Activated CD4-positive, alpha-beta T cell treated with anti-CD3 and anti-CD28 coated beads, Interleukin-2, amount 10 ng/mL, durations not matched to agents 7 days and 5 days (primary cell): ENCODE measurements around the gene FLYWCH1. TPM values are rescaled to one million over a fixed set of nuclear protein-coding genes. Genes with fewer than 3 reads are reported as not detected.

Experiments used
- CTCF ChIA-PET: fragments of 350-600 bp; sonication (Branson Sonifier 250); formaldehyde crosslinking; loops from one replicate; lab custom pipeline; 2021; ENCODE audit warnings: antibody characterized with exemption; lab: Charles Lee
- POLR2A ChIA-PET: fragments of 350-600 bp; sonication (Branson Sonifier 250); formaldehyde crosslinking; loops from one replicate; lab custom pipeline; 2021; ENCODE audit warnings: antibody characterized with exemption; lab: Charles Lee
- DNase-seq: peaks from one replicate; pipeline ENCODE4 v3.0.0-alpha.2; 2020
- H3K27ac Mint-ChIP-seq: one replicate; pipeline ENCODE4 v1.8.0; 2021; ENCODE audit warnings: mild to moderate bottlenecking, moderate library complexity, mixed read lengths
- H3K27me3 Mint-ChIP-seq: one replicate; pipeline ENCODE4 v1.8.0; 2021; ENCODE audit warnings: mixed read lengths
- H3K36me3 Mint-ChIP-seq: one replicate; pipeline ENCODE4 v1.8.0; 2021; ENCODE audit warnings: low read depth, mixed read lengths
- H3K4me1 Mint-ChIP-seq: one replicate; pipeline ENCODE4 v1.8.0; 2021; ENCODE audit warnings: mixed read lengths
- H3K4me3 Mint-ChIP-seq: one replicate; pipeline ENCODE4 v1.8.0; 2021; ENCODE audit warnings: mild to moderate bottlenecking, moderate library complexity, mixed read lengths
- H3K9me3 Mint-ChIP-seq: one replicate; pipeline ENCODE4 v1.8.0; 2021; ENCODE audit warnings: mixed read lengths
- total RNA-seq, 2 experiments: library from RNA; stranded (reverse); gene quantifications; one replicate each; pipeline ENCODE4 v1.2.3, GENCODE V29; 2021

The FLYWCH1 gene
- total RNA-seq, 2 experiments from 2014 or later, result 46.8 to 52.7 TPM

- Mint-ChIP-seq H3K4me3 (no peak overlapping the region), H3K27ac (no peak overlapping the region), H3K9me3 (no peaks in the 10 kb centered on the region), H3K27me3 (no peaks in the 10 kb centered on the region), H3K4me1 (peaks cover 8% of the 10 kb centered on the region), H3K36me3 (no peaks in the 10 kb centered on the region)
- ChIA-PET POLR2A (no interaction called here), CTCF (interaction anchor here (1.0 to 1.8 kb wide), 3 partner anchors 12 to 16 kb away, joined by 3 to 4 read pairs (median 3); no protein-coding TSS in a partner anchor)
- DNase-seq, result no peak
Observed at GRCh38 chr16:2987833-2988232, 76.1 kb downstream of the FLYWCH1 start.

GRCh38 chr16:2988590-2989099 lies 76.9 kb downstream of the FLYWCH1 start:
- Mint-ChIP-seq H3K27me3 (no peaks in the 10 kb centered on the region), H3K9me3 (no peaks in the 10 kb centered on the region), H3K36me3 (no peaks in the 10 kb centered on the region), H3K4me1 (peaks cover 6% of the 10 kb centered on the region), H3K27ac (no peak overlapping the region), H3K4me3 (no peak overlapping the region)
- ChIA-PET POLR2A (no interaction called here), CTCF (interaction anchor here (0.9 to 1.8 kb wide), 2 partner anchors 13 to 23 kb away, joined by 3 to 4 read pairs; no protein-coding TSS in a partner anchor)
- no peak for DNase-seq

- Mint-ChIP-seq H3K4me3 (no peak overlapping the region), H3K27me3 (no peaks in the 10 kb centered on the region), H3K36me3 (no peaks in the 10 kb centered on the region), H3K27ac (no peak overlapping the region), H3K4me1 (no peaks in the 10 kb centered on the region), H3K9me3 (no peaks in the 10 kb centered on the region)
- no peak for DNase-seq
- ChIA-PET CTCF (interaction anchor here (1.4 to 2.8 kb wide), 2 partner anchors 10 to 13 kb away, joined by 3 to 8 read pairs; no protein-coding TSS in a partner anchor), POLR2A (no interaction called here)
Observed at GRCh38 chr16:2990891-2991290, 79.2 kb downstream of the FLYWCH1 start.

- no peaks in the 10 kb centered on the region for H3K9me3 Mint-ChIP-seq
- no peaks in the 10 kb centered on the region for H3K4me1 Mint-ChIP-seq
- CTCF ChIA-PET, result interaction anchor here (0.9 to 2.8 kb wide), 2 partner anchors 12 to 67 kb away, joined by 3 to 8 read pairs; no protein-coding TSS in a partner anchor
- H3K27ac Mint-ChIP-seq, result no peak overlapping the region
- no peak overlapping the region for H3K4me3 Mint-ChIP-seq
- no peak for DNase-seq
- no peaks in the 10 kb centered on the region for H3K27me3 Mint-ChIP-seq
- POLR2A ChIA-PET, result no interaction called here
- no peaks in the 10 kb centered on the region for H3K36me3 Mint-ChIP-seq
Observed at GRCh38 chr16:2991566-2992261, 80.0 kb downstream of the FLYWCH1 start.

DNA sequence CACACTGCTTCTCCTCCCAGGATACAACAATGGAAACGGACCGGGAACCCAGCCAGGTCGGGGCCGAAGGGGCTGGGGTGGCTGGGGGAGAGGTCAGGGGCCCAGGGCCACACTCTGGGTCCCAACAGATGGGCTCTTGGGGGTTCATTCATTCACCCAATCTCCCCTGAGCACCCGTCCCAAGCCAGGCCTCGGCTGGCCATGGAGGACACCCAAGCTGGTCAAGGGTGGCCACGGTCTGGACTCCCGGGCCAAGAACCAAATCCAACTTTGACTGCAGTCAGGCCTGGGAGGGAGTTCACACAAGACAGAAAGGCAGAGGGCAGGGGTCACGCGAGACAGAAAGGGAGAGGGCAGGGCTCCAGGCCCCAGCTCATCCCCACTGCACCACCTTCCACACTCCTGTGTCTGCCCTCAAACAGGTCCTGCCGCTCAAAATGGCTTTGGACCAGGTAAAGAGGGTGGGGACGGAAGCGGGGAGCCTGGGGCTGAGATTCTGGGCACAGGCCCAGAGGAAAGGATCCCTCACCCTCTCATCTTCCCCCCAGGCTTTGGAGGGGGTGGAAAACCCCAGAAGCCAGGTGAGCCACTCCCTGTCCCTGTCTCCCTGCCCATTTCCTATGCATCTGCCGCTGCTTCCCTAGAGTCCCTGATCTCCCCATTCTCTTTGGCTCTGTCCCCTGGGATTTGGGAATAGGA lies 80.8 kb downstream of the FLYWCH1 start:
- Mint-ChIP-seq H3K27ac (no peak overlapping the region), H3K27me3 (no peaks in the 10 kb centered on the region), H3K4me3 (no peak overlapping the region), H3K4me1 (no peaks in the 10 kb centered on the region), H3K9me3 (no peaks in the 10 kb centered on the region), H3K36me3 (no peaks in the 10 kb centered on the region)
- no peak for DNase-seq
- ChIA-PET CTCF (interaction anchor here (0.9 kb wide), 1 partner anchor 66 kb away, joined by 3 read pairs; no protein-coding TSS in a partner anchor), POLR2A (no interaction called here)

DNA sequence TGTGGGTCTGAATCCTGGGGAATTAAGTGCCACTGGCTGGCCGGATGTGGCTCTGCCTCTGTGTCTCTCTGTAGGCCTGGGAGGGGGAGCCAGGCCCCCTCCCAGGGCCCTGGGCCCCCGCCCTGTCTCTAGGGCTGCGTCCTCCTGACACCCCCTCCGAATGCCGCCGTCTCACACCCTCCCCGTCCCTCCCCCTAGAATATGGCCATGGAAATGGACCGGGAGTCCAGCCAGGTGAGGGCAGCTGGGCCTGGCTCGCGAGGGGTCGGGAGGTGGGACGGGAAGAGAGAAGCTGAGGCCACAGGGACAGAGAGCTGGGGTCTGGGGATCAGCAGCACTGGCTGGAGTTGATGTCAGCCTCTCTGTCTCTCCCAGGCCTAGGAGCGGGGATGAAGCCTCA lies 84.6 kb downstream of the FLYWCH1 start:
- ChIA-PET CTCF (interaction anchor here (0.5 to 0.8 kb wide), 2 partner anchors 68 to 704 kb away, joined by 3 read pairs; no protein-coding TSS in a partner anchor), POLR2A (no interaction called here)
- H3K4me3 Mint-ChIP-seq, result no peak overlapping the region
- no peak overlapping the region for H3K27ac Mint-ChIP-seq
- H3K4me1 Mint-ChIP-seq, result no peaks in the 10 kb centered on the region
- no peaks in the 10 kb centered on the region for H3K36me3 Mint-ChIP-seq
- peaks cover 2% of the 10 kb centered on the region for H3K27me3 Mint-ChIP-seq
- H3K9me3 Mint-ChIP-seq, result no peaks in the 10 kb centered on the region
- no peak for DNase-seq

- Mint-ChIP-seq H3K36me3 (no peaks in the 10 kb centered on the region), H3K27me3 (peaks cover 5% of the 10 kb centered on the region), H3K4me3 (no peak overlapping the region), H3K27ac (no peak overlapping the region), H3K9me3 (no peaks in the 10 kb centered on the region), H3K4me1 (peaks cover 8% of the 10 kb centered on the region)
- CTCF ChIA-PET, result interaction anchor here (0.6 to 1.5 kb wide), 4 partner anchors 10 to 626 kb away, joined by 3 to 4 read pairs (median 3); a partner anchor contains a TSS
- no peak for DNase-seq
- POLR2A ChIA-PET, result no interaction called here
Observed at GRCh38 chr16:2999929-3000328, 88.2 kb downstream of the FLYWCH1 start.

DNA sequence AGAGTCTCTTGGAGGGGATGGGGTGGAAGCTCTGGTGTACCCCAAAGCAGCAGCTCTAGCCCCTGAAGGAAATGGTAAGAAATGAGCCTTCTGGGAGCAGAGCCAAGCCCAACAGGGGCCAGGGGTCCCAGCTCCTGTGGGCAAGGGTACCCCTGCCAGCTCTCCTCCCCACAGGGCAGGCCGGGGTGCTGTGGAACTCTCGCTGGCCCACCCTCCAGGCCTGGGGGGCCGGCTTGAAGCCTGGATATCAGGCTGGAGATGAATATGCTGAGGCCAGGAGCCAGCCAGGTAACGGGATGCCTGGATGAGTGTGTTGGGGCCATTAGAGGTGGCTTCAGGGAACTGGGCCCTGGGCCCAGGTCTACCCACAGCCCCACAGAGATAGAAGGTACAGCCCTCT lies 88.8 kb downstream of the FLYWCH1 start:
- Mint-ChIP-seq H3K27me3 (peaks cover 6% of the 10 kb centered on the region), H3K9me3 (no peaks in the 10 kb centered on the region), H3K27ac (no peak overlapping the region), H3K4me3 (no peak overlapping the region), H3K36me3 (no peaks in the 10 kb centered on the region), H3K4me1 (peaks cover 9% of the 10 kb centered on the region)
- CTCF ChIA-PET, result interaction anchor here (1.0 to 1.5 kb wide), 5 partner anchors 10 to 27 kb away, joined by 3 to 5 read pairs (median 3); a partner anchor contains a TSS
- DNase-seq, result no peak
- POLR2A ChIA-PET, result interaction anchor here (0.6 kb wide), 1 partner anchor 24 kb away, joined by 3 read pairs; no protein-coding TSS in a partner anchor

Other genes starting within 250 kb of the FLYWCH1 start
- gene KCTD5, start 229.4 kb upstream of the FLYWCH1 start, total RNA-seq, result 10 to 100 TPM; 31.6 to 34.4 TPM
- gene PRSS27, start 191.7 kb upstream of the FLYWCH1 start, total RNA-seq, result 1 to 10 TPM; 1.5 to 1.7 TPM
- gene SRRM2, start 159.3 kb upstream of the FLYWCH1 start, total RNA-seq, result 100 to 1,000 TPM; 512 to 565 TPM
- 100 to 1,000 TPM; 224 to 249 TPM for gene ELOB, start 134.7 kb upstream of the FLYWCH1 start, total RNA-seq
- not detected for gene PRSS33, start 124.4 kb upstream of the FLYWCH1 start, total RNA-seq
- not detected for gene PRSS41, start 113.5 kb upstream of the FLYWCH1 start, total RNA-seq
- under 1 TPM; 0.27 to 0.67 TPM for gene PRSS21, start 94.7 kb upstream of the FLYWCH1 start, total RNA-seq
- 1 to 10 TPM; 2.3 to 3.1 TPM for gene ZG16B, start 81.6 kb upstream of the FLYWCH1 start, total RNA-seq
- not detected for gene PRSS22, start 53.8 kb upstream of the FLYWCH1 start, total RNA-seq
- gene FLYWCH2, start 28.7 kb upstream of the FLYWCH1 start, total RNA-seq, result 10 to 100 TPM; 16.8 to 21.0 TPM
- gene KREMEN2, start 52.3 kb downstream of the FLYWCH1 start, total RNA-seq, result under 1 TPM in 1 of 2 experiments, not detected in 1; 0.08 TPM
- gene PAQR4, start 57.4 kb downstream of the FLYWCH1 start, total RNA-seq, result 10 to 100 TPM; 49.7 to 50.9 TPM
- 100 to 1,000 TPM; 122 to 151 TPM for gene PKMYT1, start 68.5 kb downstream of the FLYWCH1 start, total RNA-seq
- not detected for gene CLDN9, start 101.0 kb downstream of the FLYWCH1 start, total RNA-seq
- gene CLDN6, start 106.3 kb downstream of the FLYWCH1 start, total RNA-seq, result not detected
- 1 to 10 TPM; 1.8 to 2.1 TPM for gene TNFRSF12A, start 108.4 kb downstream of the FLYWCH1 start, total RNA-seq
- gene HCFC1R1, start 112.0 kb downstream of the FLYWCH1 start, total RNA-seq, result 10 to 100 TPM; 38.3 to 44.1 TPM
- 10 to 100 TPM; 49.5 to 58.4 TPM for gene THOC6, start 112.1 kb downstream of the FLYWCH1 start, total RNA-seq
- gene BICDL2, start 125.0 kb downstream of the FLYWCH1 start, total RNA-seq, result under 1 TPM; 0.20 to 0.23 TPM
- 10 to 100 TPM; 18.1 to 19.8 TPM for gene MMP25, start 134.6 kb downstream of the FLYWCH1 start, total RNA-seq
- gene IL32, start 153.7 kb downstream of the FLYWCH1 start, total RNA-seq, result 1,000 to 10,000 TPM; 2,973 to 3,212 TPM
- gene ZSCAN10, start 187.4 kb downstream of the FLYWCH1 start, total RNA-seq, result under 1 TPM; 0.29 to 0.35 TPM
- not detected for gene ZNF205, start 200.7 kb downstream of the FLYWCH1 start, total RNA-seq
- 10 to 100 TPM in 1 of 2 experiments, 1 to 10 TPM in 1; 9.9 to 11.1 TPM for gene ZNF213, start 223.1 kb downstream of the FLYWCH1 start, total RNA-seq